Upper lobe of right lung (tissue), 1 donor: ENCODE measurements around the gene ANK3. TPM values are rescaled to one million over a fixed set of nuclear protein-coding genes. Genes with fewer than 3 reads are reported as not detected.
A peak's percentile ranks its signal among the peaks of the same experiment; 100 is the strongest.

Experiments used
- ATAC-seq: fragments of 200-7000 bp; cut with Tn5 transposase; one replicate; pipeline ENCODE4 v1.9.1; 2020; ENCODE audit warnings: mild to moderate bottlenecking, moderate library complexity
- DNase-seq: peaks from one replicate; pipeline ENCODE4 v3.0.0-alpha.2; 2020
- H3K27ac ChIP-seq: fragments of 200-600 bp; one replicate; pipeline ENCODE4 v1.8.0; 2022
- H3K27me3 ChIP-seq: fragments of 200-600 bp; one replicate; pipeline ENCODE4 v1.8.0; 2022; ENCODE audit warnings: mild to moderate bottlenecking
- H3K36me3 ChIP-seq: fragments of 200-600 bp; one replicate; pipeline ENCODE4 v1.8.0; 2022
- H3K4me1 ChIP-seq: fragments of 200-600 bp; one replicate; pipeline ENCODE4 v1.8.0; 2022
- H3K4me3 ChIP-seq: fragments of 200-600 bp; one replicate; pipeline ENCODE4 v1.8.0; 2022; ENCODE audit warnings: mild to moderate bottlenecking
- H3K9me3 ChIP-seq: fragments of 200-600 bp; one replicate; pipeline ENCODE4 v1.8.0; 2022
- CTCF ChIP-seq: fragments of 200-600 bp; IDR thresholded peaks from one replicate; pipeline ENCODE4 v1.8.0; 2022; ENCODE audit warnings: antibody characterized with exemption
- intact Hi-C: fragments of 100-400 bp; cut with DNase I; formaldehyde crosslinking; loops from one replicate; pipeline ENCODE4 v1.11.0; 2022
- total RNA-seq: library from RNA; stranded (reverse); fragmentation: NEBNext Ultra II Directional; extraction: Animal tissue kit (Norgen Biotek cat#: 25700); gene quantifications from one replicate; pipeline ENCODE4 v1.2.1, GENCODE V29; 2021
- donor health status: DM: no; HTN: yes; CAD: no; lungs with severe emphysema.

Gene ANK3
- total RNA-seq, 1 donor from 2014 or later, result 91.1 TPM

GRCh38 chr10:60048091-60048501, 341.6 kb downstream of the ANK3 start:
- TF ChIP-seq CTCF, result peak; percentile 17
- Histone ChIP-seq H3K36me3 (no peaks in the 10 kb centered on the region), H3K4me3 (no peak overlapping the region), H3K9me3 (no peaks in the 10 kb centered on the region), H3K27ac (no peak overlapping the region), H3K4me1 (no peaks in the 10 kb centered on the region), H3K27me3 (no peaks in the 10 kb centered on the region)
- intact Hi-C loops, result no loop called here
- DNase-seq, result no peak
- peak; percentile 61 for ATAC-seq

GRCh38 chr10:60045571-60045970, 344.1 kb downstream of the ANK3 start:
- no peaks in the 10 kb centered on the region for H3K9me3 ChIP-seq
- intact Hi-C loops, result no loop called here
- no peak overlapping the region for H3K27ac ChIP-seq
- DNase-seq (no peak), ATAC-seq (no peak)
- H3K27me3 ChIP-seq, result no peaks in the 10 kb centered on the region
- peaks cover 10% of the 10 kb centered on the region for H3K4me1 ChIP-seq
- no peak for TF ChIP-seq CTCF
- no peaks in the 10 kb centered on the region for H3K36me3 ChIP-seq
- no peak overlapping the region for H3K4me3 ChIP-seq

GRCh38 chr10:60044971-60045370, 344.7 kb downstream of the ANK3 start:
- ATAC-seq, result no peak
- Histone ChIP-seq H3K27me3 (no peaks in the 10 kb centered on the region), H3K4me3 (no peak overlapping the region), H3K27ac (no peak overlapping the region), H3K36me3 (no peaks in the 10 kb centered on the region), H3K9me3 (no peaks in the 10 kb centered on the region), H3K4me1 (peaks cover 12% of the 10 kb centered on the region)
- no peak for TF ChIP-seq CTCF
- DNase-seq, result no peak
- intact Hi-C loops, result no loop called here

GRCh38 chr10:60044242-60044641, 345.4 kb downstream of the ANK3 start:
- intact Hi-C loops, result no loop called here
- Histone ChIP-seq H3K9me3 (no peaks in the 10 kb centered on the region), H3K36me3 (no peaks in the 10 kb centered on the region), H3K27ac (no peak overlapping the region), H3K4me3 (no peak overlapping the region), H3K27me3 (no peaks in the 10 kb centered on the region), H3K4me1 (peaks cover 12% of the 10 kb centered on the region)
- no peak for ATAC-seq
- no peak for TF ChIP-seq CTCF
- DNase-seq, result no peak

GRCh38 chr10:60043561-60044241, 346.0 kb downstream of the ANK3 start:
- Histone ChIP-seq H3K4me3 (no peak overlapping the region), H3K4me1 (peaks cover 12% of the 10 kb centered on the region), H3K27me3 (no peaks in the 10 kb centered on the region), H3K9me3 (no peaks in the 10 kb centered on the region), H3K36me3 (no peaks in the 10 kb centered on the region), H3K27ac (no peak overlapping the region)
- intact Hi-C loops, result no loop called here
- TF ChIP-seq CTCF, result no peak
- no peak for DNase-seq
- ATAC-seq, result peak; percentile 20

GRCh38 chr10:60042914-60043313, 346.8 kb downstream of the ANK3 start:
- no peaks in the 10 kb centered on the region for H3K27me3 ChIP-seq
- no peaks in the 10 kb centered on the region for H3K9me3 ChIP-seq
- no peak overlapping the region for H3K27ac ChIP-seq
- no peak overlapping the region for H3K4me3 ChIP-seq
- no peak for TF ChIP-seq CTCF
- H3K4me1 ChIP-seq, result peaks cover 12% of the 10 kb centered on the region
- intact Hi-C loops, result no loop called here
- H3K36me3 ChIP-seq, result no peaks in the 10 kb centered on the region
- DNase-seq (no peak), ATAC-seq (no peak)
